HG02798 (cell line): ENCODE data around the gene SLC5A5.
"Not testable (repeated sequence)": the region's sequence is repeated elsewhere in the genome, so short reads cannot be mapped to it uniquely, and the experiment has no call there.

ENCODE experiments used
- ATAC-seq: cut with Tn5 transposase; IDR thresholded peaks from one replicate; pipeline ENCODE4 v1.9.1; 2021; ENCODE audit warnings: mild to moderate bottlenecking; ENCODE audit not compliant: unreplicated experiment, poor library complexity

The SLC5A5 gene

GRCh38 chr19:17869114-17869608, 2.6 kb upstream of the SLC5A5 start:
- no peak for ATAC-seq

DNA sequence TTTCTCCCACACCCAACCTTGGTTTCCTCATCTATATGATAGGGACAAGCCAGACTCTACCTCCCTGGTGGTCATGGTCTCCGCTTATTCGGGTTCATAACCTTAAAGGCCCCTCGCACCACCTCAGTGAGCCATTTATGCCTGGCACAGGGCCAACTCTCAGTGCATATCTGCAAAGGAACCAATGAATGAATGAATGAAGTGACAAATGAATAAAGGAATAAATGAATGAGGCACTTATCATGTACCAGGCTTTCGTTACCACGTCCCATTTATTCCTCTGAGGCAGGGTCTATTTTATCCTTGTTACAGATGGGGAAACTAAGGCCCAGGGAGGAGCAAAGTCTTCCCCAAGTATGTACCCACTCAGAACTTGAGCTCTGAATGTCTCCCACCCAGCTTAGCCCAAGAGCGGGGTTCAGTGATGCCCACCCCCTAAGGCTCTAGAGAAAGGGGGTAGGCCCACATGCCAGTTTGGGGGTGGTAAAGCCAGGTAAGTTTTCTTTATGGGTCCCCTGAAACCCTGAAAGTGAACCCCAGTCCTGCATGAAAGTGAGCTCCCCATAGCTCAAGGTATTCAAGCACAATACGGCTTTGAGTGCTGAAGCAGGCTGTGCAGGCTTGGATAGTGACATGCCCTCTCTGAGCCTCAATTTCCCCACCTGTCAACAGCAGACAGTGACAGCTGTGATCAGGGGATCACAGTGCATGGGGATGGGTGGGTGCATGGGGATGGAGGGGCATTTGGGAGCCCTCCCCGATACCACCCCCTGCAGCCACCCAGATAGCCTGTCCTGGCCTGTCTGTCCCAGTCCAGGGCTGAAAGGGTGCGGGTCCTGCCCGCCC, 490 bp upstream of the SLC5A5 start:
- ATAC-seq: no peak

GRCh38 chr19:17872251-17873001, 681 bp downstream of the SLC5A5 start:
- ATAC-seq: no peak

- no peak for ATAC-seq
Measured at GRCh38 chr19:17873786-17874757, 2.3 kb downstream of the SLC5A5 start.

GRCh38 chr19:17874758-17875135, 3.0 kb downstream of the SLC5A5 start:
- no peak for ATAC-seq

- ATAC-seq: no peak
Measured at GRCh38 chr19:17877696-17878095, 6.0 kb downstream of the SLC5A5 start.

DNA sequence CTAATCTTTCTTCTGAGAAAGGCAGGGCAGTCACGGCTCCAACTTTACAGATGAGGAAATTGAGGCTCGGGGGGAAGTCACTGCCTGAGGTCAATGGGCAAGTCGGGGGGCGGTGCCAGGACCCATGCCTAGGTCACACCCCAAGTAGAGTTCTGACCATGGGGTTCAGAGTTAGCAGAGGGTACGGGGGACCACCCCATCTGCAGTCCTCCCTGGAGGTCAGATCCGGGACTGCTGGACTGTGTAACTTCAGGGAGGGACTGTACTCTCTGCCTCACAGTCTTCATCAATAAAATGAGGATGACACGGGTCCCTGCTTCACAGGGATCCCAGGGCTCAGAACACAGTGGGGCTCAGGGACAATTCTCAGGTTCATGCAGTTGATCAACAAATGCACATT, 7.7 kb downstream of the SLC5A5 start:
- no peak for ATAC-seq

GRCh38 chr19:17881701-17882100, 10.0 kb downstream of the SLC5A5 start:
- no peak for ATAC-seq

DNA sequence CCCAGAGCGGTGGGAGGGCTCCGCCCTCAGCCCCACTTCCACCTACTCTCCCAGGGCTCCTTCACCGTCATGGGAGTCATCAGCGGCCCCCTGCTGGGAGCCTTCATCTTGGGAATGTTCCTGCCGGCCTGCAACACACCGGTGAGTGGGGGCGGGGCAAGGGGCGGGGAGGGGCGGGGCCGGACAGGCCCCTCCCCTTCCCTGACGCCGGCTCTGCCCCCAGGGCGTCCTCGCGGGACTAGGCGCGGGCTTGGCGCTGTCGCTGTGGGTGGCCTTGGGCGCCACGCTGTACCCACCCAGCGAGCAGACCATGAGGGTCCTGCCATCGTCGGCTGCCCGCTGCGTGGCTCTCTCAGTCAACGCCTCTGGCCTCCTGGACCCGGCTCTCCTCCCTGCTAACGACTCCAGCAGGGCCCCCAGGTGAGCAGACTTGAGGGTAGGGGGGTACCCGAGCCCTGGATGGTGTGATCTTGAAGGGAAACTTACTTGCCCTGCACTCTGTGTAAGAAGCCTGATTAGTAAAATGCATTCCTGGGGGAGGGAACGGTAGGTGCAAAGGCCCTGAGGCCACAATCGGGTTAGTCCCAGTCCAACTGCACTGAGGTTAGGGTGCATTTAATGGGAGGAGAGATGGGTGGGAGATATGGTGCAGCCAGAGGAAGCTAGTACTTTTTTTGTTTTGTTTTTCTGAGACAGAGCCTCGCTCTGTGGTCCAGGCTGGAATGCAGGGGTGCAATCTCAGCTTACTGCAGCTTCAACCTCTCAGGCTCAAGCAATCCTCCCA, 12.1 kb downstream of the SLC5A5 start:
- no peak for ATAC-seq

DNA sequence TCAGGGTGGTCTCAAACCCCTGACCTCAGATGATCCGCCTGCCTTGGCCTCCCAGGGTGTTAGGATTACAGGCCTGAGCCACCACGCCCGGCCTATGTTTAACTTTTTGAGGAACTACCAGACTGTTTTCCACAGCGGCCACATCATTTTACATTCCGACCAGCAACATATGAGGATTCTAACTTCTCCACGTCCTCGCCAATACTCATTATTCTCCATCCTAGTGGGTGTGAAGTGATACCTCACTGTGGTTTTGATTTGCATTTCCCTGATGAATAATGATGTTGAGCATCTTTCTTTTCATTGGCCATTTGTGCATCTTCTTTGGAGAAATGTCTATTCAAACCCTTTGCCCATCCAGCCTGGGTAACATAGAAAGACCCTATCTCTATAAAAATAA, 14.8 kb downstream of the SLC5A5 start:
- no peak for ATAC-seq

DNA sequence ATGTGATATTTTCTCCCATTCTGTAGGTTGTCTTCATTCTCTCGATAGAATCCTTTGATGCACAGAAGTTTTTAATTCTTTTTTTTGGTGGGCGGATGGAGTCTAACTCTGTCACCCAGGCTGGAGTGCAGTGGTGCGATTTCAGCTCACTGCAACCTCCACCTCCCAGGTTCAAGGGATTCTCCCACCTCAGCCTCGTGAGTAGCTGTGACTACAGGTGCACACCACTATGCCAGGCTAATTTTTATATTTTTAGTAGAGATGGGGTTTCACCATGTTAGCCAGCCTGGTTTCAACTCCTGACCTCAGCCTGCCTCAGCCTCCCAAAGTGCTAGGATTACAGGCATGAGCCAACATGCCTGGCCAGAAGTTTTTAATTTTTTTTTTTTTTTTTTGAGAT, 15.5 kb downstream of the SLC5A5 start:
- ATAC-seq: not testable (repeated sequence)

DNA sequence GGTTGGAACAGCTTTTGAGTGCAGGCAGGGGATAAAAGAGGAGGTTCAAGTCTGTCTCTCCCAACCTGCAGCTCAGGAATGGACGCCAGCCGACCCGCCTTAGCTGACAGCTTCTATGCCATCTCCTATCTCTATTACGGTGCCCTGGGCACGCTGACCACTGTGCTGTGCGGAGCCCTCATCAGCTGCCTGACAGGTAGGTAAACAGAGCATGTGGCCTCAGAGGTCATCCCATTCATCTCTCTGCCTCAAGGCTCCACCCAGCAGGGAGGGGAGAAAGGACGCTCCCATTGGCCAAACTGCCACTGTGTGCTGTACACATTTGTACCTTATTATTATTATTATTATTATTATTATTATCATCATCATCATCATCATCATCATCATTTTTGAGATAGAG, 16.5 kb downstream of the SLC5A5 start:
- ATAC-seq: no peak

DNA sequence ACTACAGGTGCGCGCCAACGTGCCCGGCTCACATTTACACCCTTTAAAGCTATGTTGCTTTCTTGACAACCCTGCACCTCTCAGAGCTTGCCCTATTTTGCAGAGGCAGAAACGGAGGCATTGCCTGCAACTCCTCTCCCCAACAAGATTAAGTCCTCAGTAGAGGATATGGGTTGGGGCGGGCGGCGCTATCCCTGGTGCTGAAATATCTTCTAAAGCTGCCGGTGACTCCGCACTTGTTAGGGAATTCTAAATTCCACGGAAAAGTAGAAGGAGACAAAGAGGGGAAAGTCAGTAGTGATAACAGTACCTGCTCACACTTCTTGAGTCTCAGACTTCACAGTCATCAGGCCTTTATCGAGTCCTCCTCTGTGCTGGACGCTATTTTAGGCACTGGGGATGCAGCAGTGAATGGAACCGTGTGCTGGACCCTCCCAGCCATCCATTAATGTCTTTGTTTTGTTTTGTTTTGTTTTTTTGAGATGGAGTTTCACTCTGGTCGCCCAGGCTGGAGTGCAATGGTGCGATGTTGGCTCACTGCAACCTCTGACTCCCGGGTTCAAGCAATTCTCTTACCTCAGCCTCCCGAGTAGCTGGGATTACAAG, 18.0 kb downstream of the SLC5A5 start:
- ATAC-seq: no peak

- no peak for ATAC-seq
Measured at GRCh38 chr19:17893766-17894165, 22.0 kb downstream of the SLC5A5 start.

GRCh38 chr19:17902701-17903100, 31.0 kb downstream of the SLC5A5 start:
- no peak for ATAC-seq

DNA sequence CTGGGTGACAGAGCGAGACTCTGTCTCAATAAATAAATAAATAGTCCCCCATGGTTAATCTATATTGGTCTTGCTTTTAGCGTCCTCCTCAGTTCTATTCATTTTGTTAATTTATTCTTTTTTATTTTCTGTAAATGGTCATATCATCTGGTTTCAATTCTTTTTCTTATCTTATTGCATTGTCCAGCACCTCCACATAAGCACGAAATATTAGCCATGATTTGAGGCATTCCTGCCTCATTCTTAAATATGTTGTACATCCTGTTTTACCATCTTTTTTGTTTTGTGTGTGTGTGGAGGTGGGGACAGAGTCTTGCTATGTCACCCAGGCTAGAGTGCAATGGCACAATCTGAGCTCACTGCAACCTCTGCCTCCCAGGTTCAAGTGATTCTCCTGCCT, 36.5 kb downstream of the SLC5A5 start:
- ATAC-seq: no peak

GRCh38 chr19:17909003-17909732, 37.4 kb downstream of the SLC5A5 start:
- ATAC-seq: no peak

GRCh38 chr19:17910791-17911360, 39.1 kb downstream of the SLC5A5 start:
- no peak for ATAC-seq
